ENCODE measurements around the gene CASKIN1.

Gene CASKIN1

DNA sequence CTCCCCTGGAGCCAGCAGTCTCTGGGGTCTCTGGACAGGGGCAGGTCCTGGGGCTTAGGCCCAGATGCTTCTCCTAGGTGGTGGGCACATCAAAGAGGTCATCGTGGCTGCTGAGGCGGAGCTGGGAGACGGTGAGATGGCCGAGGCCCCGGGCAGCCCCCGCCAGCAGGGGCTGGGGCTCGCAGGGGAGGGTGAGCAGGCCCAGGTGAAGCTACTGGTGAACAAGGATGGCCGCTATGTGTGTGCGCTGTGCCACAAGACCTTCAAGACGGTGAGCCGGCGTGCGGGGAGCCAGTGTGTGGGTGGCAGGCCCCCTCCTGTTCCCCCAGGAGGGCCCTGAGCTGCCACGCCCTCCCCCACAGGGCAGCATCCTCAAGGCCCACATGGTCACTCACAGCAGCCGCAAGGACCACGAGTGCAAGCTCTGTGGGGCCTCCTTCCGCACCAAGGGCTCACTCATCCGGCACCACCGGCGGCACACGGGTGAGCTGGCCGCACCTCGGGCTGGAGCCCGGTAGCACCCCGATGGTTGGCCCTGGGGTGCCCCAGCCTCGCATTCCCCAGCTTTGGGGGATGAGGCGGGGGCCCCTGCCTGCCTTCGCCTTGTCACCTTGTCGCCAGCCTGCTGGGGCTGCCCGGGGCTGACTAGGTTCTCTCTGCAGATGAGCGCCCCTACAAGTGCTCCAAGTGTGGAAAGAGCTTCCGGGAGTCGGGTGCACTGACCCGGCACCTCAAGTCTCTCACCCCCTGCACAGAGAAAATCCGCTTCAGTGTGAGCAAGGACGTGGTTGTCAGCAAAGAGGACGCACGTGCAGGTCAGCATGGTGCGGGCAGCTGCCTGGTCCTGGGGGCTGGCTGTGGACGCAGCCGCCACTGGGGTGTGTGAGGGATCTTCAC, 35.9 kb upstream of the CASKIN1 start:
- no peak for DNase-seq

DNA sequence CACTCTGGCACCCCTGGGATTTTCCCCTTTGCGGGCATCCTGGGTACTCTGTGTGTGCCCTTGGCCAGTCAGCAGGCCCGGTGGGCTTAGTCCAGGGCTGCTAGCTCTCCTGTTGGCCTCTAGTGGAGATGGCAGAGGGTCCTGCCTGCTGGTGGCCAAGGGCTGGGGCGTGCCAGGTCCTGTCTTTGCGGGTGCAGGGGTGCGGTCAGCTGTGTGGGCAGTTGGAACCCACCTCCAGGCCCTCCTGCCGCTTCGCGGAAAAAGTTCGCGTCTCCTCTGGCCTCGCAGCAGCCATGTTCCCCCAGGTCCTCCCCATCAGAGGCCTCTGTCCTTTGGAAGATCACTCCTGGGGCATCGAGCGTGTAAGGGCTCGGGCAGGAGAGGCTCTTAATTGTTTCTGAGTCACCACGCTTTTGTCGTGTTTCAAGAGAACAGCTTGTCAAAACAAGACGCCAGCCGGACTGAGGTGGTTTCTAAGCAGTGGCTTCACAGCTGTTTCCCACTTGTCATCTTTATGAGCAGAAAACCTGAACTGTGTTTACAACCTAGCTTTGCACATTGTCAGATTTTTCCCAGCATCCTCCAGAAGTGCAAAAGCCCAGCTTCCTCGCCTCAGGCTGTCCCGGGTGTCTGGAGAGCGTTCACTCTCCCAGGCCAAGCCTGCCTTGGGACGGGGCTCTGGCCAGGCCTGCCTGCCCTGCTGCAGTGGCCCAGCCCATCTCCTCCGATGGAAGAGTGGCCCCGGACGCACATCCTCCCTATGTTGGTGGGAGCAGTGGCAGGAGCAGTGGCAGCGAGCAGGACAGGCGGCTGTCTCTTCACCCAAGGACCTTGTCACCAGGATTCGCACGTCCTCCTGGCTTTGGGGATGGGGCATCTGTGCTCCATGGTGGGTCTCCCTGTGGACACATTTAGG, 34.9 kb upstream of the CASKIN1 start:
- DNase-seq, result no peak

- DNase-seq, result no peak
Observed at GRCh38 chr16:2230376-2230775, 34.0 kb upstream of the CASKIN1 start.

GRCh38 chr16:2229632-2230250, 33.3 kb upstream of the CASKIN1 start:
- DNase-seq, result no peak

DNA sequence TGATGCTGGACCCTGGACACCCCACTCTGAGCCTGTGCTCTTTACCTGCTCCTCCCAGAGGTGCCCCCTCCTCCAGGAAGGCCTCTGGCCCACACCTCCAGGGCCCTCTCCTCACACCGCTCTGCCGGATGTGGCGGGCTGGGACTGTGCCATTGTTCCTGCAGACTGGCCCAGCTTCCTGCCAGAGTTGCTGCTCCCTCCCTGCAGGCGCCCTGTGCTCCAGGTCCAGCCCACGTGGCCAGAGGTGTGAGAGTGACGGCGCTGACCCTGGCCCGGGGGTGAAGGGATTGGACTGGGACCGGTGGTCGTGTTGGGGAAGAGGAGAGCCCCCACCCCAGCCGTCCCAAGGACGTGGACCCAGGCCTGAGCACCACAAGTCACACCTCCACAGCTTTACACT, 32.7 kb upstream of the CASKIN1 start:
- DNase-seq, result no peak

DNA sequence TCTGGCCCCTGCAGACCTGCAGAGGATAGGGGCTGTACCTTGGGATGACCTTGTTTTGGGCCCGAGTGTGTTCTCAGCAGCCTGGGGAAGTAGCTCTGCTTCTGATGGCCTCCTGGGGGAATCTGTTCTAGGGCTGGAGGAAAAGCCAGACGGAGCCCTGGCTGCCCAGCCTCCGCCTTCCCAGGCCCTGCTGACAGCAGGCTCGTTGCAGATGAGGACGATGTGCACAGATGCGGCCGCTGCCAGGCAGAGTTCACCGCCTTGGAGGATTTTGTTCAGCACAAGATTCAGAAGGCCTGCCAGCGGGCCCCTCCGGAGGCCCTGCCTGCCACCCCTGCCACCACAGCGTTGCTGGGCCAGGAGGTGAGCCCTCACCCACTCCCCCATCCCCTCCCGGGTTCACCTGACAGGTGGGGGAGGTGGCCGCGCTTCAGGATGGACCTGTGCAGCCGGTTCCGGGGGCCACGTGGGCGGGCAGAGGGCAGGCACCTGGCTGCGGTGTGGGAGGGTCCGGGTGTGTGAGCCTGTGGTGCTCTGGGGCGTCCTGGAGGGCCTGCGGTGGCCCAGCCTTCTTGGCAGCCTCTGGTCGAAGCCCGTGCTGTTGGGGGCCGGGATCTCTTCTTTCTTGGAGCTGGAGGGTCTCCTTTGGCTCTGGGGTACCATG, 31.9 kb upstream of the CASKIN1 start:
- no peak for DNase-seq

DNA sequence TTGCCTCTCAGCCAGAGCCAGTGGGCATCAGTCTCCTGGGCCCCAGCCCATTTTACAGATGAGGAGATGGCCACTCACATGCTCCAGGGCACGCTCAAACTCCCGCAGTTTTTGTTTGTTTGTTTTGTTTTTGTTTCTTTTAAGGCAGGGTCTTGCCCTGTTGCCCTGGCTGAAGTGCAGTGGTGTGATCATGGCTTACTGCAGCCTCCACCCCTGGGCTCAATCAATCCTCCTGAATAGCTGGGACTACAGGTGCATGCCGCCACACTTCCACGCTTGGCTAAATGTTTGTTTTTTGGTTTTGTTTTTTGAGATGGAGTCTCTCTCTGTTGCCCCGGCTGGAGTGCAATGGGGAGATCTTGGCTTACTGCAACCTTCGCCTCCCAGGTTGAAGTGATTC, 30.5 kb upstream of the CASKIN1 start:
- DNase-seq, result no peak

DNA sequence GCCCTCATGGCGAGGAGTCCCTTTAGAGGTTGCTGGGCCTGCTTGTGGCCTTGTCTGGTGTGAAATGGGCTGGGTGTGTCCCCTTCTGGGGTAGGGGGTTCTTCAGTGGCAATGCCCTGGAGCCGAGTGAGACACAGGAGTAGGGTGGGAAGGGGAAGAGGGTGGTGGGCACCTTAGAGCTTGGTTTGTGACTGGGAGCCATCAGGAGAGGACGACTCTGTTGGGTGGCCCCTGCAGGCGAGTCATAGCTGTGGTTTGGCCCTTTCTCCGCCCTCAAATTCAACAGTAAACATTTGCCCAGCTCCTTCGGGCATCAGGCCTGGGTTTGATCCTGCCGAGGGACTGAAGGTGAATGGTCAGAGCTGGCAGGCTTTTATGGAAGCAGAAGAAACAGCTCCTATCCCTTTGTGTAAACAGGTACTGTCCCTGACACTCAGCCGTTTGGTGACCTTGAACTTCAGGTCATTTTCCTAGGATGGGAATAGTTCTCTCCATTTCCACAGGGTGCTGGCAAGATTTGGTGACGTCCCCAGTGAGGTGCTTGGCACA, 29.9 kb upstream of the CASKIN1 start:
- no peak for DNase-seq

DNA sequence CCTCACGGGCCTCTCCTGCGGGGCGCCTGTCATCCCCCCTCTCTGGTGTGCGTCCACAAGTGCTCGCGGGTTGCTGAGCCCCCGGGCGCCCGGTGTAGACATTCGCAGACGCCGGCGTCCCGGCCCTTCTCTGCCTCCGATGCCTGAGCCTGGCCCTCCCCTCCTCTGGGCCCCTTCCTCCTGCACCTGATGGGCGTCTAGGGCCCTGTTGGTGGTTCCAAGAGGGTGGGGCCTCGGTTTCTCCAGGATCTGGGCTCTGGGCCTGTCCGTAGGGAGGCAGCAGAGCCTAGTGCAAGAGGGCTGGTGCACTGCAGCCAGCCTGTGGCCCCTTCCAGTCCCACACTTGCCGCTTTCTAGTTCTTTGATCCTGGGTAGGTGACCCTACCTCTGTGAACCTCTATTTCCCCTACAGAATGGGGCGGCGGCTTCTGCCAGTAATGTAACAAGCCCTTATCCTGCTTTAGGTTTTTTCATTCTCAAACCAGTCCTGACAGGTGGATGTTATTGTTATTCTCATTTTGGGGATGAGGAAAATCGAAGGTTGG, 27.6 kb upstream of the CASKIN1 start:
- DNase-seq, result peak in 1 of 5 experiments; percentile 42

DNA sequence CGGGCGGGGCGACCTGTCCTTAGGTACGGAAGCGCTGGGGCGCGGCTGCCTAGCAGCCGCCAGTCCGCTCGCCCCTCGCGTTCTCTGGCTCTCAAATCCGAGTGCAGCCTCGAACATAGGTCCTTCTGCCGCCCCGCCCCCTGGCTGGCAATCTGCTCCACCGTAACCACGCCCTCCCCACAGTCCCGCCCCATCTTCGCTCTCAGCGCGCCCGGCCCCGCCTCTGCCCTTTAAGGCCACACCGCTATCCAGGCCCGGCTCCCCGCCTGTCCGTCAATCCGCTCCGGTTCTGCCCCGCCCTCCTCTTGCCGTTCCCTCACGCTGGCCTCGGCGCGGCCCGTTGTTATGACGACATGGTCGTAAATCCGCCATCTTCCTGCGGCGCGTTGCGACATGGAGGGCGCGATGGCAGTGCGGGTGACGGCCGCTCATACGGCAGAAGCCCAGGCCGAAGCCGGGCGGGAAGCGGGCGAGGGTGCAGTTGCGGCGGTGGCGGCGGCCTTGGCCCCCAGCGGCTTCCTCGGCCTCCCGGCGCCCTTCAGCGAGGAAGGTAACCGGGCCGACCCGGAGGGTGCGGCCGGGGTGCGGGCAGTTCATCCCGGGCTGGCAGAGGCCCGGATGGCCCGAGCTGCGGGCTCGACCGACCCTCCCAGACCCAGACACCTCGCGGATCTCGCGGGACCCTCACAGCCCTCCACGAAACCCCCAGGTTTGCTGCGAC, 27.0 kb upstream of the CASKIN1 start, which contains the start of gene E4F1:
E4F1 (plus strand) TSS at position 371 of the 721 bp plus-strand sequence; CDS start at position 394, 23 bp downstream.
- DNase-seq, result peak; percentile 98 to 100 (median 99)

- DNase-seq, result no peak
Observed at GRCh38 chr16:2216330-2216729, 19.9 kb upstream of the CASKIN1 start.

GRCh38 chr16:2214719-2214968, 18.2 kb upstream of the CASKIN1 start, which contains the start of gene PGP:
Gene PGP, minus strand, starts transcription at chr16:2214840. Its CDS starts 63 bp downstream, at chr16:2214777.
- DNase-seq, result no peak

GRCh38 chr16:2213817-2214718, 17.7 kb upstream of the CASKIN1 start:
- peak in 1 of 5 experiments; percentile 41 for DNase-seq

- no peak for DNase-seq
Observed at GRCh38 chr16:2212362-2213324, 16.2 kb upstream of the CASKIN1 start.

DNA sequence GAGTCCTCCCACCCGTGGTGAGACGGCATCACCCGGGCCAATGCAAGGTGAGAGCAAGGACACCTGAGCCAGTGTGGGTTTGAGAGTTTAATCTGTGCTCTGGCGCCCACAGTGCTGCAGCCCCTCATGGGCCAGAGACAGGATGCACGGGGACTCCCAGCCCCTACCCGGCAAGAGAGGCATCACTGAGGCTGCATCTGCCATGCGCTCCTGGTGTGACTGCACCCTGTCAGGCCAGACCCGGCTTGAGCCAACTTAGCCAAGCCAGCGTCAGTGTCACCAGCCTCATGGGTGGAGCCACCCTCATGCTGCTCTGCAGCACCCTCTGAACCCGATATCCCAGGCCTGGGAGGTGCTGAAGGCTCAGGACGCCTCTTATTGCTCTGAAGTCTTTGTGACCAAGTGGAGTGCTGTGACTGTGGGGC, 15.5 kb upstream of the CASKIN1 start:
- no peak for DNase-seq

DNA sequence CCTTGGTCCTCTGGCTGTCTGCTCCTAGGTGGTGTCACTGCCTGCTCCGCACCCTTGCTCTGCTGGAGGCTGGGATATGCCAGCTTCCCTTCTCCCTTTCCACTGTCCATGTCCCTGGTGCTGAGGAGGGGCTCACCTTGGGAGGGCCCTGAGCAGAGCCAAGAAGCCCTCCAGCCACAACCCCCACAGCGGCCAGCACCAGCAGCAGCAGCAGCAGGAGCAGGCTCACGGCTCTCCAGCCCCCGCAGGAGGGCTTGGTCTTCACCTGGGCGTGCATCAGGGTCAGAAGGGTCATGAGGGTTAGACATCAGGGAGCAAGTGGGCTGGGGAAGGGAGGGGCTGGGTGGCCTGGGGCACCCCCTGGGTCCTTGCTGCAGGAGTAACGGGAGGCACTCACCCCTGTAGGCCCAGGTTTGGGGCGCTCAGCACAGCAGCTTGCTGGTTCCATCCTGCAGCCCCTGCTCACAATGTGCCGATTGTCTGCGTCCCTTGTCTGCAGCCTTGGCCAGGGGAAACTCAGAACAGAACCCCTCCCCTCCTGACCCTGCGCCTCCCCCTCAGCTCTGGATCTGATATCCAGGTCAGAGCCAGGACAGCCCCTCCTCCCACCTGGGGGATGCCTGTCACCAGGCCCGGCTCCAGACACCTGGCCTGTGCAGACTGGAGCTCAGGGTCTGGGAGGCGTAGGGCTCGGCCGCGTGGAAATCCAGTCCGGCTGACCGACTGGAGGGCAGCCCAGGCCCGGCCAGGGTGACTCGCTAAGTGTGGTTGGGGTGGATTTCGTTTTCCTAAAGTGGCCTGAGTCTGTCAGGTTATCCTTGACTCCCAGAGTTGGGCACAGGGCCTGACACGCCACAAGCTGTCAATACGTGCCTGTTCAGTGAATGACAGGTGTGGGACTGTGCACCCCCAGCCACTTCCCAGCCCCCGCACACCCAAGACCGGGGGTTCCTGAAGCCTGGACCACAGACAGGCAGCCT, 14.3 kb upstream of the CASKIN1 start, which contains the start of gene BRICD5:
BRICD5 (minus strand) TSS at position 478 of the 980 bp plus-strand sequence; CDS start at position 448, 30 bp downstream.
- no peak for DNase-seq

DNA sequence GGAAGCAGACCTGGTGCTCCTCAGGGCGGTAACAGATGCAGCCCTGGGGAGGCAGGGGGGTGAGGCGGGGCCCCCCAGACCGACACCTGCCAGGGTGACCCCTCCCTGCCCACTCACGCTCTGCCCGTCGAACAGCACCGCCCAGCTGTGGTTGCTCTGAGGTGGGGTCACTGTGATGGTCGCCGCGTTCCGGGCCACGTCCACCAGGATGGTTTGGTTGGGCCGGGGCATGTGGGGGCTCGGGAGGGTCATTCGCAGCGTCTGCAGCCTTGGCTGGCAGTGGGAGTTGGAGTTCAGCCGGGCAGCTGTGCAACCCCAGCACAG, 13.6 kb upstream of the CASKIN1 start:
- no peak for DNase-seq

Measured in T-helper 2 cell (primary cell).